DND-41 (cell line): ENCODE results near the gene DNAH8.

Source experiments
- ATAC-seq: fragments of 200-7000 bp; cut with Tn5 transposase; 3 replicates; pipeline ENCODE4 v1.9.1; 2021; ENCODE audit warnings: low read depth; ENCODE audit not compliant: insufficient read depth
- DNase-seq: peaks from one replicate; pipeline ENCODE4 v3.0.0-alpha.2; 2020
- H2AFZ ChIP-seq: 2 replicates; pipeline ENCODE4 v1.6.0; 2012; ENCODE audit warnings: low read depth, low read length
- H3K27ac ChIP-seq: 2 replicates; pipeline ENCODE4 v1.5.1; 2012; ENCODE audit warnings: low read length, inconsistent platforms
- H3K27me3 ChIP-seq: fragments of 200-600 bp; sonication (generic); 2 replicates; pipeline ENCODE4 v1.6.0; 2012; ENCODE audit warnings: low read length, mild to moderate bottlenecking, inconsistent platforms; ENCODE audit not compliant: insufficient read depth, poor library complexity
- H3K36me3 ChIP-seq: 2 replicates; pipeline ENCODE4 v1.5.1; 2012; ENCODE audit warnings: low read length, inconsistent platforms; ENCODE audit not compliant: insufficient read depth
- H3K4me1 ChIP-seq: 2 replicates; pipeline ENCODE4 v1.5.1; 2012; ENCODE audit warnings: mild to moderate bottlenecking, low read length; ENCODE audit not compliant: insufficient read depth
- H3K4me2 ChIP-seq: 2 replicates; pipeline ENCODE4 v1.6.0; 2012; ENCODE audit warnings: mild to moderate bottlenecking, moderate library complexity, low read length, inconsistent platforms; ENCODE audit not compliant: insufficient read depth
- H3K4me3 ChIP-seq, 2 experiments: fragments of 200-600 bp in 1 of 2; shearing (Covaris generic) in 1 of 2; 2 replicates each; pipeline ENCODE4 v1.5.1; 2012 to 2016; ENCODE audit warnings: inconsistent platforms in 2 of 2, low read length in 2 of 2, mild to moderate bottlenecking in 2 of 2, low read depth in 1 of 2, moderate library complexity in 1 of 2
- H3K79me2 ChIP-seq: 2 replicates; pipeline ENCODE4 v1.6.0; 2012; ENCODE audit warnings: low read length, inconsistent platforms; ENCODE audit not compliant: insufficient read depth
- H3K9ac ChIP-seq: 2 replicates; pipeline ENCODE4 v1.6.0; 2012; ENCODE audit warnings: low read depth, mild to moderate bottlenecking, inconsistent platforms, low read length, moderate library complexity
- H3K9me3 ChIP-seq: 2 replicates; pipeline ENCODE4 v1.5.1; 2012; ENCODE audit warnings: low read length, moderate library complexity, mild to moderate bottlenecking, inconsistent platforms; ENCODE audit not compliant: insufficient read depth, severe bottlenecking
- H4K20me1 ChIP-seq: 2 replicates; pipeline ENCODE4 v1.6.0; 2012; ENCODE audit warnings: low read length; ENCODE audit not compliant: insufficient read depth
- EZH2 ChIP-seq: IDR thresholded peaks from 3 replicates; pipeline ENCODE4 v1.6.1; 2012; ENCODE audit warnings: borderline replicate concordance, low read depth, mild to moderate bottlenecking, moderate library complexity, low read length, inconsistent platforms; ENCODE audit not compliant: severe bottlenecking
- TF ChIP-seq, protein P1 (sequence below): IDR thresholded peaks from 2 replicates; pipeline ENCODE4 v1.5.1; 2012; ENCODE audit warnings: borderline replicate concordance, low read length, moderate library complexity, mild to moderate bottlenecking; ENCODE audit not compliant: poor library complexity, severe bottlenecking; ENCODE audit errors: extremely low read depth

Gene DNAH8, protein sequence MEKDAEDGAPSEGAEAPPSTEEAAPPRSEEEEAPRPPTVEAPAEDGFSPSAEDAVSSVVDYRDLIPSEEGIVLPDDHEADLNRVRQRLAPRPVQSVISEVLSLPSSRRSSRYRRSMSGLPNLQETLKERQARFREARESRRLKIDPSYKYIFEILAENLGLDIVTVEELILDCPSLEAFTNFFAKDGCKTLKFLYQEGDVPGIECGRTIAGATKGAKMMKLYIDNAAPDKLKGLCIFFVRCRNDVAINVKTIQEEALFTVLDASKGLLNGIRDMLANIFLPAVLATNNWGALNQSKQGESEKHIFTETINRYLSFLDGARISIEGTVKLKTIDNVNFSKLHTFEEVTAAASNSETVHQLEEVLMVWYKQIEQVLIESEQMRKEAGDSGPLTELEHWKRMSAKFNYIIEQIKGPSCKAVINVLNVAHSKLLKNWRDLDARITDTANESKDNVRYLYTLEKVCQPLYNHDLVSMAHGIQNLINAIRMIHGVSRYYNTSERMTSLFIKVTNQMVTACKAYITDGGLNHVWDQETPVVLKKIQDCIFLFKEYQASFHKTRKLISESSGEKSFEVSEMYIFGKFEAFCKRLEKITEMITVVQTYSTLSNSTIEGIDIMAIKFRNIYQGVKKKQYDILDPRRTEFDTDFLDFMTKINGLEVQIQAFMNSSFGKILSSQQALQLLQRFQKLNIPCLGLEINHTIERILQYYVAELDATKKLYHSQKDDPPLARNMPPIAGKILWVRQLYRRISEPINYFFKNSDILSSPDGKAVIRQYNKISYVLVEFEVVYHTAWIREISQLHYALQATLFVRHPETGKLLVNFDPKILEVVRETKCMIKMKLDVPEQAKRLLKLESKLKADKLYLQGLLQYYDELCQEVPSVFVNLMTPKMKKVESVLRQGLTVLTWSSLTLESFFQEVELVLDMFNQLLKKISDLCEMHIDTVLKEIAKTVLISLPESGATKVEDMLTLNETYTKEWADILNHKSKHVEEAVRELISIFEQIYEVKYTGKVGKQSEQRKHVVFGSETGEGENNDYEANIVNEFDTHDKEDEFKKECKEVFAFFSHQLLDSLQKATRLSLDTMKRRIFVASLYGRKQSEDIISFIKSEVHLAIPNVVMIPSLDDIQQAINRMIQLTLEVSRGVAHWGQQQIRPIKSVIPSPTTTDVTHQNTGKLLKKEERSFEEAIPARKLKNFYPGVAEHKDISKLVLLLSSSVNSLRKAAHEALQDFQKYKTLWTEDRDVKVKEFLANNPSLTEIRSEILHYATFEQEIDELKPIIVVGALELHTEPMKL (N-terminal part only)

DNA sequence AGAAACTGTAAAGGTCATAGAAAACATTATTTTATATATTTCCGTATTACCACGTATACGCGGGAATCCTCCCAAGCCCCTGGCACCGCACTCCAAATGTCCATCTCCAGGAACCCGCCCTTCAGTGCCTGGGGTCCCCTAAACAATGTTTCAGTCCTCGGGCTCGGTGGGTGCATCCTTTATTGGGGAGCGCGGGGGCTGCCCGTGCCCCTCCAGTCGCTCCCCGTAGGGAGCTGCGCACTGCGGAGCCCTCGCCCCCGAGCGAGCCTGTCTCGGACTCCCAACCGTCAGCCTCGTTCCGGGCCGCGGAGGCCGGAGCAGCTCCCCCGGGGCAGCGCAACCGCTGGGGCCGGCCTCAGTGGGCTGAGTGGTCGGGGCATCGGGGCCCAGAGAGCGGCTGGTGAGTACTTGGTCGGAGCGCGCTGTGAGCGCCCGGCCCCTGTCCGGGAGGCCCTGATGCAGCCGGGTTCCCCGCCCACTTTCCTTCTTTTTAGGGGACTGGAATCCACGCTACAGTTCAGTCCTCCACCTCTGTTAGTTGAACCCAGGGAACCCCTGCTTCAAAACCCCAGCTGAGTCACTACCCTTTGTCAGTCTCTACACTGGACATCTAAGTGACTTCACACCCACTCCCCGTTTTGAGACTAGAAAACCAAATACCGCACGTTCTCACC, at the start of gene DNAH8:
Gene DNAH8, plus strand, starts transcription at position 296 of the 674 bp plus-strand sequence. CDS start 7,499 bp downstream, outside the sequence.
- H3K4me2 ChIP-seq = no peak within 1 kb of the TSS
- no peak within 1 kb of the TSS for H3K4me3 ChIP-seq
- TF ChIP-seq EZH2 = no peak
- TF ChIP-seq, protein P1, sequence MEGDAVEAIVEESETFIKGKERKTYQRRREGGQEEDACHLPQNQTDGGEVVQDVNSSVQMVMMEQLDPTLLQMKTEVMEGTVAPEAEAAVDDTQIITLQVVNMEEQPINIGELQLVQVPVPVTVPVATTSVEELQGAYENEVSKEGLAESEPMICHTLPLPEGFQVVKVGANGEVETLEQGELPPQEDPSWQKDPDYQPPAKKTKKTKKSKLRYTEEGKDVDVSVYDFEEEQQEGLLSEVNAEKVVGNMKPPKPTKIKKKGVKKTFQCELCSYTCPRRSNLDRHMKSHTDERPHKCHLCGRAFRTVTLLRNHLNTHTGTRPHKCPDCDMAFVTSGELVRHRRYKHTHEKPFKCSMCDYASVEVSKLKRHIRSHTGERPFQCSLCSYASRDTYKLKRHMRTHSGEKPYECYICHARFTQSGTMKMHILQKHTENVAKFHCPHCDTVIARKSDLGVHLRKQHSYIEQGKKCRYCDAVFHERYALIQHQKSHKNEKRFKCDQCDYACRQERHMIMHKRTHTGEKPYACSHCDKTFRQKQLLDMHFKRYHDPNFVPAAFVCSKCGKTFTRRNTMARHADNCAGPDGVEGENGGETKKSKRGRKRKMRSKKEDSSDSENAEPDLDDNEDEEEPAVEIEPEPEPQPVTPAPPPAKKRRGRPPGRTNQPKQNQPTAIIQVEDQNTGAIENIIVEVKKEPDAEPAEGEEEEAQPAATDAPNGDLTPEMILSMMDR = no peak
- no peaks in the 10 kb centered on the region for H4K20me1 ChIP-seq
- H3K9ac ChIP-seq = no peak within 1 kb of the TSS
- no peaks in the 10 kb centered on the region for H3K9me3 ChIP-seq
- ATAC-seq = no peak
- peaks cover 4% of the 10 kb centered on the region; the same call in 1 of the 2 replicates for H3K4me1 ChIP-seq
- no peak within 1 kb of the TSS for H2AFZ ChIP-seq
- H3K79me2 ChIP-seq = no peaks in the 10 kb centered on the region
- H3K27me3 ChIP-seq = peaks cover 4% of the 10 kb centered on the region
- no peaks in the 10 kb centered on the region for H3K36me3 ChIP-seq
- DNase-seq = no peak
- H3K27ac ChIP-seq = no peak within 1 kb of the TSS

DNA sequence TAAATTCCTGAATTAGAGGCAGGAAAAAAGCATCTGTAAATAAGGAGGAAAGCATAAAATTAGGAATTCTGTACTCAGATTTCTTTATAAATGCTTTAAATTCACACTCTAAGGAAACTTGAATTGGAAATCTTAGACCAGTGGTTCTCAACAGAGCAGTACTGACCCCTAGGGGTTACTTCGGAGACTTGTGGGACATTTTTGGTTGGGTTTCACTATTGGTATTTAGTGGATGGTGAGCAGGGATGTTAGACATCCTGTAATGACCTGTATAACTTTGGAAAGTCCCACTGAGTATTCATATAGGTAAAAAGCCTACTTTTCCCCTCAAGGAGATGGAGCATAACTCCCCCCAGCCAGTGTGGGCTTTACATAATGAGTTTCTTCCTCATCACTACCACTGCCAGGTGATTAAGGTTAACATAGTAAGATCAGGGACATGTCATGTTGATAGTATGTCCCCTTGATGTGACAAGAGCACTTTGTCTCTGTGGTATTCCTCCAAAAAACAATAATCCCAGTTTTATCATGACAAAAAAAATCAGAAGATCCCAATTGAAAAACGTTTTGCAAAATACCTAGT, 43.1 kb upstream of the DNAH8 start:
- TF ChIP-seq, protein P1 = peak; percentile 72
- no peak for TF ChIP-seq EZH2
- Histone ChIP-seq H3K36me3 (peaks cover 25% of the 10 kb centered on the region), H3K27ac (no peak overlapping the region)

DNA sequence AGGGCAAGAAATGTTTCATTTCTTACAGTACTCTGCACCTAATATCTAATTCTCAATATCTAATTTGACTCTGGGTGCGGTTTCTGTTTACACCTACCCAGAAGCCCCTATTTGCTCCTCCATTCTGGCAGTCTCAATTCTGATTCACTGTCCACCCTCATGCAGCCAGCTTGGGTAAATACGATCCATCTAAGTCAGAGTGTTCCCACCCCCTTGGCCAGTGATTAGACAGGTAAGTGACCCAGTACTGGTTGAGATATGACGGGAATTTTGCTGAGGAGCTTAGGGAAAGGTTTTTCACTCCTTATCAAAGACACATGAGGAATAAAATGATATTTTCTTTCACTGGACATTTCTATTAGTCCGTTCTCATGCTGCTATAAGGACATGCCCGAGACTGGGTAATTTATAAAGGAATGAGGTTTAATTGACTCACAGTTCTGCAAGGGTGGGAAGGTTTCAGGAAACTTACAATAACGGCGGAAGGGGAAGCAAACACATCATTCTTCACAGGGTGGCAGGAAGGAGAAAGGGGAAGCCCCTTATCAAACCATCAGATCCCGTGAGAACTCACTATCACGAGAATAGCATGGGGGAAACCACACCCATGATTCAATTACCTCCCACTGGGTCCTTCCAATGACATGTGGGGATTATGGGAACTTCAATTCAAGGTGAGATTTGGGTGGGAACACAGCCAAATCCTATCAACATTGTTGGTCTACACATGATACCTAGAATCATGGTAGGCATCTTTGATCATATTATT, 41.5 kb upstream of the DNAH8 start:
- Histone ChIP-seq H3K9me3 (no peaks in the 10 kb centered on the region), H3K79me2 (no peaks in the 10 kb centered on the region), H3K4me3 (no peak overlapping the region), H3K27me3 (no peaks in the 10 kb centered on the region), H3K9ac (no peak overlapping the region), H4K20me1 (no peaks in the 10 kb centered on the region; the same call in 1 of the 2 replicates), H3K4me2 (no peak overlapping the region), H3K27ac (no peak overlapping the region), H2AFZ (no peak overlapping the region), H3K36me3 (peaks cover 39% of the 10 kb centered on the region), H3K4me1 (no peaks in the 10 kb centered on the region)
- DNase-seq (no peak), ATAC-seq (no peak)
- TF ChIP-seq, protein P1 = no peak
- no peak for TF ChIP-seq EZH2

More for the DNA sequence above, 43.1 kb upstream of the DNAH8 start:
- ATAC-seq (peak; percentile 89), DNase-seq (peak; percentile 30)
- Histone ChIP-seq H3K4me2 (no peak overlapping the region), H3K27me3 (no peaks in the 10 kb centered on the region), H3K79me2 (no peaks in the 10 kb centered on the region), H3K4me3 (no peak overlapping the region), H2AFZ (no peak overlapping the region), H3K9me3 (no peaks in the 10 kb centered on the region), H3K9ac (no peak overlapping the region), H3K4me1 (no peaks in the 10 kb centered on the region), H4K20me1 (no peaks in the 10 kb centered on the region; the same call in 1 of the 2 replicates)
